Pancreas (tissue), 10 donors: ENCODE data around the gene FAT1. TPM values are rescaled to one million over a fixed set of nuclear protein-coding genes. Genes with fewer than 3 reads are reported as not detected.

ENCODE experiments used
- ATAC-seq, 4 donors: fragments of 200-7000 bp; cut with Tn5 transposase; one replicate each; pipeline versions ENCODE4 v1.8.0 to v1.9.1; 2020; ENCODE audit warnings: mild to moderate bottlenecking in 4 of 4, moderate library complexity in 4 of 4
- DNase-seq, 6 donors: peaks; one replicate each; pipeline ENCODE4 v3.0.0-alpha.2; 2020
- FAIRE-seq: peaks from 2 replicates; lab custom pipeline; 2012; peaks lifted over from hg19 to GRCh38; lab: Jason Lieb, UNC
- H3K27ac ChIP-seq, 4 donors: fragments of 200-600 bp; sonication (generic); 1 replicate in 3 of 4; 2 replicates in 1 of 4; pipeline versions ENCODE4 v1.5.0 to v1.8.0; 2020
- H3K27me3 ChIP-seq, 4 donors: fragments of 200-600 bp; one replicate each; pipeline ENCODE4 v1.8.0; 2021
- H3K36me3 ChIP-seq, 3 donors: fragments of 200-600 bp; sonication (generic) in 1 of 3; one replicate each; pipeline versions ENCODE4 v1.5.0 to v1.8.0; 2020 to 2021
- H3K4me1 ChIP-seq, 3 donors: fragments of 200-600 bp; one replicate each; pipeline ENCODE4 v1.8.0; 2021
- H3K4me3 ChIP-seq, 4 donors: fragments of 200-600 bp; sonication (generic) in 2 of 4; one replicate each; pipeline versions ENCODE4 v1.5.0 to v1.8.0; 2020 to 2021
- H3K9me3 ChIP-seq, 4 donors: fragments of 200-600 bp; one replicate each; pipeline ENCODE4 v1.8.0; 2021
- CTCF ChIP-seq, 4 donors: fragments of 200-600 bp; sonication (generic) in 3 of 4; IDR thresholded peaks; one replicate each; pipeline versions ENCODE4 v1.5.0 to v1.8.0; 2021; ENCODE audit warnings: antibody characterized with exemption in 4 of 4
- WGBS, 2 donors: extraction: QIAGEN DNeasy Blood & Tissue Kit; methylation state at CpG; one replicate each; pipeline ENCODE4 v1.1.7; 2013; 5-methylcytosine and 5-hydroxymethylcytosine counted together
- intact Hi-C, 3 donors: fragments of 100-400 bp; cut with DNase I; formaldehyde crosslinking; loops; one replicate each; pipeline versions ENCODE4 v1.11.1 to v1.14.2; 2022
- polyA plus RNA-seq, 2 donors: library from polyadenylated mRNA; stranded (reverse); fragments of 200-250 nt; gene quantifications; one replicate each; pipeline ENCODE4 v1.2.3, GENCODE V29; 2013
- total RNA-seq, 6 donors: library from RNA; stranded (reverse); fragmentation: NEBNext Ultra II Directional in 4 of 6; extraction: Animal tissue kit (Norgen Biotek cat#: 25700) in 4 of 6; gene quantifications; one replicate each; pipeline versions ENCODE4 v1.2.1 to v1.2.4, GENCODE V29; 2021 to 2023
- donor health status: healthy with polysubstance abuse.
- donor health status: DM: no; HTN: no; CAD: no; lungs with moderate emphysema.
- donor health status: DM: no; HTN: no; CAD: no.
- donor health status: control.
- donor health status: control.
- donor health status: Bipolar disorder and iron deficiency.
- donor health status: DM: yes; HTN: yes; CAD: no.
- donor health status: DM: no; HTN: no; CAD: no.
- donor health status: DM: no; HTN: no; CAD: no.
- donor health status: DM: yes; HTN: yes; CAD: no.

FAT1 gene
- total and polyA plus RNA-seq, 8 donors, result 16.9 to 91.6 (median 59.3) TPM

- ATAC-seq, result no peak
- Histone ChIP-seq H3K27ac (no peak overlapping the region), H3K9me3 (no peaks in the 10 kb centered on the region), H3K36me3 (no peaks in the 10 kb centered on the region), H3K27me3 (no peaks in the 10 kb centered on the region), H3K4me3 (no peak overlapping the region), H3K4me1 (peaks cover 0 to 8% (median 3%) of the 10 kb centered on the region in 3 donors)
- no peak for TF ChIP-seq CTCF (IDR thresholded peaks at IDR 0.05)
- 91 to 93% methylated on average over 7 of the region's 7 CpGs for WGBS, 2 donors
- FAIRE-seq, result no peak
- no peak for DNase-seq
- intact Hi-C loops, result no loop called here
These were observed 10.6 kb upstream of the FAT1 start for GRCh38 chr4:186734251-186734650.

DNA sequence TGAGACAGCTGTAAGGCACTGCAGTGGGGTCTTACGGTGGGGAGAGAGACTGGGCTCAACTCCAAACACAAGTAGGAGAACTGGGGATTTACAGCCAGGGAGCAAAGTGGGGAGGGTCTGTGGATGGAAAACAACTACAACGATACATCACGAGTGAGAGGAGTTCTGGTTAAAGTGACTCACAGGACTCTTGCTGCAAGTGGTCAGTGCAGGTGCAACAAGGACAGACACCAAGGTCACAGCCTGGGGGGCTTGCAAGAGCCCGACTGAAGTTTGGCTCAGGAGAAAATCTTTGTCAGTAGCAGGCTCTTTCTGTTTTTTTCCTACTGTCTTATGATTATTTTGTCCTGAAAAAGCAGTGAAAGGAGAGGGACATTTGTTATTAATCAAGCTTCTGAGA, 10.1 kb upstream of the FAT1 start:
- DNase-seq, result no peak
- 44 to 48% methylated on average over 4 of the region's 4 CpGs for WGBS, 2 donors
- peaks cover 0 to 8% (median 3%) of the 10 kb centered on the region in 3 donors for H3K4me1 ChIP-seq

DNA sequence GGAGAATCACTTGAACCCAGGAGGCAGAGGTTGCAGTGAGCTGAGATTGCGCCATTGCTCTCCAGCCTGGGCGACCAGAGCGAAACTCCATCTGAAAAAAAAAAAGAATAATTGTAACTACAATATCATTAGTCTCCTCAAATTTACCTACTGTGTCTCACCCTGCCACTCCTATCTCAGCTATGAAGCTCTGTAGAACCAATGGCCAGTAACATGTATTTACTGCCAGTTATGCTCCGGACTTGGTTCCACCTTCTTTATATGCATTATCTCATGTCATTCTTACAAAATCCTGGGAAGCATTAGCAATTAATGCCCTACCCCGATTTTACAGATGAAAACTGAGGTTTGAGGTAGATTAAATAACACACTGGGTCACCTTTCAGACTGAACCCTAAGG, 7.0 kb upstream of the FAT1 start:
- Histone ChIP-seq H3K4me1 (peaks cover 0 to 3% (median 2%) of the 10 kb centered on the region in 3 donors), H3K9me3 (no peaks in the 10 kb centered on the region), H3K4me3 (no peak overlapping the region), H3K27ac (no peak overlapping the region), H3K36me3 (no peaks in the 10 kb centered on the region), H3K27me3 (no peaks in the 10 kb centered on the region)
- FAIRE-seq (no peak), DNase-seq (no peak), ATAC-seq (no peak)
- WGBS, 2 donors, result 83 to 87% methylated on average over 5 of the region's 5 CpGs
- intact Hi-C loops, result no loop called here
- TF ChIP-seq CTCF (IDR thresholded peaks at IDR 0.05), result no peak

More for the DNA sequence above, 10.1 kb upstream of the FAT1 start:
- Histone ChIP-seq H3K9me3 (no peaks in the 10 kb centered on the region), H3K27ac (no peak overlapping the region), H3K27me3 (no peaks in the 10 kb centered on the region), H3K4me3 (no peak overlapping the region), H3K36me3 (no peaks in the 10 kb centered on the region)
- TF ChIP-seq CTCF (IDR thresholded peaks at IDR 0.05), result no peak
- intact Hi-C loops, result no loop called here
- FAIRE-seq, result no peak
- no peak for ATAC-seq

DNA sequence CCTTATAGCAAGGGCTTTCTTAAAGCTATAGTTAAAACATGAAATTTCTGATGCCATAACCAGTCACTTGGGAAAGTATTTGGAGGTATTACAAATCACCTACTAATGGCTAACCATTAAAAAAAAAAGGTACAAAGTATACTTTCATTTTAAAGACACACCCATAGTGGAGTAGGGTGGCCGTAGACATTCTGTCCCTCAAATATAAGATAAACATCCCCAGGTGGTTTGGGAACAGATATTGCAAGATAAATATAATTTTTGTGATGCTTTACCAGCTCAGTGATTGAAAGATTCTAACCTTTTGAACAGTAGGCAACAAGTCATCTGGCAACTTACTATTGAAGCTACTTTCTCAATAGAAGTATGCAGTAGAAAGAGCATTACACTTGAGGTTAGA, 6.2 kb upstream of the FAT1 start:
- intact Hi-C loops, result loop anchor here in 1 of 3 donors (5.0 kb wide), 1 partner anchor 207 kb away; no protein-coding TSS in a partner anchor
- FAIRE-seq (no peak), ATAC-seq (no peak), DNase-seq (no peak)
- WGBS, 2 donors, result 85 to 87% methylated on average over 1 of the region's 1 CpG
- no peaks in the 10 kb centered on the region for H3K9me3 ChIP-seq
- H3K4me3 ChIP-seq, result no peak overlapping the region
- no peak overlapping the region for H3K27ac ChIP-seq
- H3K36me3 ChIP-seq, result no peaks in the 10 kb centered on the region
- no peaks in the 10 kb centered on the region for H3K4me1 ChIP-seq
- no peak for TF ChIP-seq CTCF (IDR thresholded peaks at IDR 0.05)
- no peaks in the 10 kb centered on the region for H3K27me3 ChIP-seq

GRCh38 chr4:186728631-186729271, 5.1 kb upstream of the FAT1 start:
- 70 to 76% methylated on average over 4 of the region's 4 CpGs for WGBS, 2 donors
- intact Hi-C loops, result loop anchor here in 1 of 3 donors (5.0 kb wide), 1 partner anchor 209 kb away; no protein-coding TSS in a partner anchor

More at GRCh38 chr4:186728631-186729271, 5.1 kb upstream of the FAT1 start:
- H3K9me3 ChIP-seq, result no peaks in the 10 kb centered on the region
- no peak for DNase-seq
- H3K36me3 ChIP-seq, result no peaks in the 10 kb centered on the region
- FAIRE-seq, result no peak
- H3K27me3 ChIP-seq, result no peaks in the 10 kb centered on the region
- H3K27ac ChIP-seq, result no peak overlapping the region
- no peak for ATAC-seq
- no peak overlapping the region for H3K4me3 ChIP-seq
- no peaks in the 10 kb centered on the region for H3K4me1 ChIP-seq
- TF ChIP-seq CTCF (IDR thresholded peaks at IDR 0.05), result no peak
